H9 (cell line): ENCODE data around the gene TCF7L2. TPM values are rescaled to one million over a fixed set of nuclear protein-coding genes. Genes with fewer than 3 reads are reported as not detected.

Source experiments
- DNase-seq: peaks from one replicate; pipeline ENCODE4 v3.0.0-alpha.2; 2017
- H2AFZ ChIP-seq: one replicate; pipeline ENCODE4 v1.6.1; 2013; ENCODE audit warnings: mild to moderate bottlenecking, low read length, control low read depth, moderate library complexity
- H2AK5ac ChIP-seq: 2 replicates; pipeline ENCODE4 v1.6.1; 2013; ENCODE audit warnings: low read length, control low read depth, mixed read lengths; ENCODE audit not compliant: insufficient read length
- H2BK120ac ChIP-seq: one replicate; pipeline ENCODE4 v1.6.1; 2013; ENCODE audit warnings: low read depth, mild to moderate bottlenecking, low read length, control low read depth, inconsistent platforms; ENCODE audit not compliant: poor library complexity, severe bottlenecking
- H2BK12ac ChIP-seq: 2 replicates; pipeline ENCODE4 v1.6.1; 2013; ENCODE audit warnings: low read length, control low read depth, mixed read lengths, low read depth; ENCODE audit not compliant: insufficient read length
- H2BK15ac ChIP-seq: 2 replicates; pipeline ENCODE4 v1.6.1; 2013; ENCODE audit warnings: low read depth, low read length, control low read depth
- H2BK20ac ChIP-seq: one replicate; pipeline ENCODE4 v1.6.1; 2013; ENCODE audit warnings: low read depth, mild to moderate bottlenecking, low read length, control low read depth, inconsistent platforms; ENCODE audit not compliant: poor library complexity, severe bottlenecking
- H2BK5ac ChIP-seq: 2 replicates; pipeline ENCODE4 v1.6.1; 2013; ENCODE audit warnings: low read length, control low read depth, mixed read lengths; ENCODE audit not compliant: insufficient read length
- H3K14ac ChIP-seq: 2 replicates; pipeline ENCODE4 v1.6.1; 2013; ENCODE audit warnings: low read length, control low read depth; ENCODE audit not compliant: insufficient read depth
- H3K18ac ChIP-seq: 2 replicates; pipeline ENCODE4 v1.6.1; 2013; ENCODE audit warnings: low read depth, mild to moderate bottlenecking, mixed read lengths, low read length, control low read depth; ENCODE audit not compliant: insufficient read length
- H3K23ac ChIP-seq: 2 replicates; pipeline ENCODE4 v1.6.1; 2013; ENCODE audit warnings: low read length, control low read depth, mixed read lengths, low read depth; ENCODE audit not compliant: insufficient read length
- H3K23me2 ChIP-seq: 2 replicates; pipeline ENCODE4 v1.6.1; 2013; ENCODE audit warnings: low read depth, mild to moderate bottlenecking, mixed read lengths, low read length, control low read depth; ENCODE audit not compliant: insufficient read length, poor library complexity, severe bottlenecking
- H3K27ac ChIP-seq: 2 replicates; pipeline ENCODE4 v1.5.1; 2013; ENCODE audit warnings: low read length, control low read depth, mixed read lengths, low read depth; ENCODE audit not compliant: insufficient read length
- H3K27me3 ChIP-seq: 2 replicates; pipeline ENCODE4 v1.6.1; 2013; ENCODE audit warnings: low read length, control low read depth, inconsistent platforms; ENCODE audit not compliant: insufficient read depth
- H3K4ac ChIP-seq: 2 replicates; pipeline ENCODE4 v1.6.1; 2013; ENCODE audit warnings: low read depth, mild to moderate bottlenecking, control low read depth, inconsistent platforms, low read length, moderate library complexity
- H3K4me1 ChIP-seq: 2 replicates; pipeline ENCODE4 v1.6.1; 2013; ENCODE audit warnings: low read length, control low read depth, inconsistent platforms; ENCODE audit not compliant: insufficient read depth
- H3K4me2 ChIP-seq: 2 replicates; pipeline ENCODE4 v1.6.1; 2013; ENCODE audit warnings: low read length, control low read depth, mixed read lengths; ENCODE audit not compliant: insufficient read length, insufficient read depth
- H3K56ac ChIP-seq: 2 replicates; pipeline ENCODE4 v1.6.1; 2013; ENCODE audit warnings: low read depth, mild to moderate bottlenecking, mixed read lengths, low read length, control low read depth; ENCODE audit not compliant: insufficient read length
- H3K79me1 ChIP-seq: 2 replicates; pipeline ENCODE4 v1.6.1; 2013; ENCODE audit warnings: low read depth, mild to moderate bottlenecking, moderate library complexity, low read length, control low read depth, inconsistent platforms; ENCODE audit not compliant: insufficient read depth, poor library complexity, severe bottlenecking
- H3K79me2 ChIP-seq: 2 replicates; pipeline ENCODE4 v1.6.1; 2013; ENCODE audit warnings: low read length, control low read depth, inconsistent platforms; ENCODE audit not compliant: insufficient read depth
- H3K9ac ChIP-seq: 2 replicates; pipeline ENCODE4 v1.6.1; 2013; ENCODE audit warnings: low read length, control low read depth, mixed read lengths; ENCODE audit not compliant: insufficient read length; ENCODE audit errors: extremely low read depth
- H3K9me3 ChIP-seq: one replicate; pipeline ENCODE4 v1.6.1; 2013; ENCODE audit warnings: low read depth, low read length, inconsistent platforms; ENCODE audit not compliant: control insufficient read depth
- H3T11ph ChIP-seq: one replicate; pipeline ENCODE4 v1.6.1; 2013; ENCODE audit warnings: mild to moderate bottlenecking, low read length, control low read depth, inconsistent platforms
- H4K20me1 ChIP-seq: one replicate; pipeline ENCODE4 v1.6.1; 2013; ENCODE audit not compliant: control insufficient read depth, insufficient read length, insufficient read depth
- H4K5ac ChIP-seq: 2 replicates; pipeline ENCODE4 v1.6.1; 2013; ENCODE audit warnings: low read depth, mild to moderate bottlenecking, mixed read lengths, low read length, control low read depth; ENCODE audit not compliant: insufficient read length
- H4K8ac ChIP-seq: replicated peaks from 2 replicates; pipeline ENCODE4 v1.6.1; 2013; ENCODE audit warnings: low read length, control low read depth, mixed read lengths, low read depth; ENCODE audit not compliant: insufficient read length
- H4K91ac ChIP-seq: 2 replicates; pipeline ENCODE4 v1.6.1; 2013; ENCODE audit warnings: low read depth, mild to moderate bottlenecking, moderate library complexity, mixed read lengths, low read length, control low read depth; ENCODE audit not compliant: insufficient read length
- H3K27ac Mint-ChIP-seq, 3 experiments: 2 replicates in 2 of 3; 3 replicates in 1 of 3; pipeline ENCODE4 v1.8.0; 2020 to 2021; ENCODE audit warnings: mixed read lengths in 3 of 3, mild to moderate bottlenecking in 1 of 3, moderate library complexity in 1 of 3
- H3K27me3 Mint-ChIP-seq: 2 replicates; pipeline ENCODE4 v1.8.0; 2021; ENCODE audit warnings: low read depth, mild to moderate bottlenecking, moderate library complexity, mixed read lengths
- H3K36me3 Mint-ChIP-seq, 3 experiments: 2 replicates in 2 of 3; 3 replicates in 1 of 3; pipeline ENCODE4 v1.8.0; 2020 to 2021; ENCODE audit warnings: low read depth in 3 of 3, mixed read lengths in 3 of 3; ENCODE audit not compliant: insufficient read depth in 1 of 3
- H3K4me1 Mint-ChIP-seq, 2 experiments: 2 replicates each; pipeline ENCODE4 v1.8.0; 2020; ENCODE audit warnings: mixed read lengths in 2 of 2
- H3K4me3 Mint-ChIP-seq, 2 experiments: 2 replicates in 1 of 2; 3 replicates in 1 of 2; pipeline ENCODE4 v1.8.0; 2020 to 2021; ENCODE audit warnings: mild to moderate bottlenecking in 2 of 2, mixed read lengths in 2 of 2, moderate library complexity in 1 of 2
- H3K9me3 Mint-ChIP-seq, 2 experiments: 2 replicates in 1 of 2; 3 replicates in 1 of 2; pipeline ENCODE4 v1.8.0; 2020; ENCODE audit warnings: mild to moderate bottlenecking in 2 of 2, mixed read lengths in 2 of 2, moderate library complexity in 1 of 2
- WGBS: extraction: QIAGEN DNeasy Blood & Tissue Kit; methylation state at CpG from one replicate; pipeline ENCODE4 v1.1.7; 2013; ENCODE audit warnings: missing lambda C conversion rate, low lambda C conversion rate, mixed read lengths; ENCODE audit not compliant: insufficient read length; ENCODE audit errors: extremely low coverage; 5-methylcytosine and 5-hydroxymethylcytosine counted together
- total RNA-seq: library from RNA; stranded (reverse); gene quantifications from 2 replicates; pipeline ENCODE4 v1.2.1, GENCODE V29; 2021
- TF ChIP-seq, protein P1 (sequence below): fragments of 200-600 bp; sonication (generic); conservative IDR thresholded peaks from 3 replicates; pipeline ENCODE4 v1.8.0; 2021; ENCODE audit warnings: antibody characterized with exemption, mild to moderate bottlenecking

The TCF7L2 gene
- total RNA-seq, 1 experiment from 2014 or later, result 71.1 TPM

DNA sequence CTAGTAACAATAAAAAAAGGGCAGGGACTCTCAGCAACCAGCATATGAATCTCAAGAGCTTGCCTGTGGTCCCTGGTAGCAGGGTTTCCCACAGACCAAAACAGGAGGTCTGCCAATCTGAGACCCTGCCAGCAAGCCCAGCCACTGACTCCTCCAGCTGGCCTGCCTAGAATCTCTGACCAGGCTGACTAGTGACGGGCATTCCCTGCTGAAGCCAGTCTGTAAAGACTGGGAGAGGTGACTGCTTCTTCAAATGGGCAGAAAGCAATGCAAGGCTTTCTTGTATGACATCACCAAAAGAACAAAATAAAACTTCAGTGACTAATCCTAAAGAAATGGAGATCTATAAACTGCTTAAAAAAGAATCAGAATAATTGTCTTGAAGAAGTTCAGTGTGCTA, 249.4 kb downstream of the TCF7L2 start:
- Histone ChIP-seq H3K4ac (no peak overlapping the region), H4K8ac (no peak overlapping the region), H2BK120ac (no peak overlapping the region), H2AFZ (no peak overlapping the region), H2AK5ac (no peak overlapping the region), H3K23me2 (peaks cover 4% of the 10 kb centered on the region), H3K9ac (no peak overlapping the region), H3K27me3 (no peaks in the 10 kb centered on the region), H3K4me1 (no peaks in the 10 kb centered on the region; the same call in 1 of the 2 replicates), H3K79me2 (no peaks in the 10 kb centered on the region), H3K79me1 (no peaks in the 10 kb centered on the region), H3K14ac (no peak overlapping the region), H2BK20ac (no peak overlapping the region), H4K91ac (no peak overlapping the region), H3K18ac (no peak overlapping the region), H2BK15ac (no peak overlapping the region), H3K9me3 (no peaks in the 10 kb centered on the region), H4K5ac (no peak overlapping the region), H2BK12ac (no peak overlapping the region), H3K27ac (no peak overlapping the region), H2BK5ac (no peak overlapping the region), H3T11ph (no peak overlapping the region), H3K56ac (no peak overlapping the region), H3K4me2 (no peak overlapping the region), H4K20me1 (no peaks in the 10 kb centered on the region), H3K23ac (no peak overlapping the region)
- WGBS, result no CpG with 5 or more reads among the region's 1 CpG
- H3K27me3 Mint-ChIP-seq, result no peaks in the 10 kb centered on the region
- H3K4me1 Mint-ChIP-seq, result peaks cover 2 to 7% of the 10 kb centered on the region in 2 experiments; a peak in 2 of 4 replicates
- H3K27ac Mint-ChIP-seq, result no peak overlapping the region
- DNase-seq, result no peak
- H3K9me3 Mint-ChIP-seq, result no peaks in the 10 kb centered on the region
- TF ChIP-seq, protein P1, sequence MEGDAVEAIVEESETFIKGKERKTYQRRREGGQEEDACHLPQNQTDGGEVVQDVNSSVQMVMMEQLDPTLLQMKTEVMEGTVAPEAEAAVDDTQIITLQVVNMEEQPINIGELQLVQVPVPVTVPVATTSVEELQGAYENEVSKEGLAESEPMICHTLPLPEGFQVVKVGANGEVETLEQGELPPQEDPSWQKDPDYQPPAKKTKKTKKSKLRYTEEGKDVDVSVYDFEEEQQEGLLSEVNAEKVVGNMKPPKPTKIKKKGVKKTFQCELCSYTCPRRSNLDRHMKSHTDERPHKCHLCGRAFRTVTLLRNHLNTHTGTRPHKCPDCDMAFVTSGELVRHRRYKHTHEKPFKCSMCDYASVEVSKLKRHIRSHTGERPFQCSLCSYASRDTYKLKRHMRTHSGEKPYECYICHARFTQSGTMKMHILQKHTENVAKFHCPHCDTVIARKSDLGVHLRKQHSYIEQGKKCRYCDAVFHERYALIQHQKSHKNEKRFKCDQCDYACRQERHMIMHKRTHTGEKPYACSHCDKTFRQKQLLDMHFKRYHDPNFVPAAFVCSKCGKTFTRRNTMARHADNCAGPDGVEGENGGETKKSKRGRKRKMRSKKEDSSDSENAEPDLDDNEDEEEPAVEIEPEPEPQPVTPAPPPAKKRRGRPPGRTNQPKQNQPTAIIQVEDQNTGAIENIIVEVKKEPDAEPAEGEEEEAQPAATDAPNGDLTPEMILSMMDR, result no peak
- H3K36me3 Mint-ChIP-seq, result no peaks in the 10 kb centered on the region; a peak in 1 of 7 replicates
- H3K4me3 Mint-ChIP-seq, result no peak overlapping the region
